ENCODE measurements around the gene OR2T3. TPM values are rescaled to one million over a fixed set of nuclear protein-coding genes. Genes with fewer than 3 reads are reported as not detected.
"Not testable (repeated sequence)": the region's sequence is repeated elsewhere in the genome, so short reads cannot be mapped to it uniquely, and the experiment has no call there.

The OR2T3 gene, protein sequence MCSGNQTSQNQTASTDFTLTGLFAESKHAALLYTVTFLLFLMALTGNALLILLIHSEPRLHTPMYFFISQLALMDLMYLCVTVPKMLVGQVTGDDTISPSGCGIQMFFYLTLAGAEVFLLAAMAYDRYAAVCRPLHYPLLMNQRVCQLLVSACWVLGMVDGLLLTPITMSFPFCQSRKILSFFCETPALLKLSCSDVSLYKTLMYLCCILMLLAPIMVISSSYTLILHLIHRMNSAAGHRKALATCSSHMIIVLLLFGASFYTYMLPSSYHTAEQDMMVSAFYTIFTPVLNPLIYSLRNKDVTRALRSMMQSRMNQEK
- polyA plus RNA-seq (2013, experiment 1 of 2; ENCODE audit: insufficient read length), result not detected
- not detected for polyA plus RNA-seq (2013, experiment 2 of 2; ENCODE audit: insufficient read length)

- not testable (repeated sequence) for DNase-seq
Observed at GRCh38 chr1:248473051-248473450, at the start of gene OR2T3. TSS of gene OR2T3 (plus strand) at chr1:248473351. CDS start at chr1:248473351, 0 bp downstream.

GRCh38 chr1:248427526-248428191 lies 45.5 kb upstream of the OR2T3 start:
- DNase-seq, result not testable (repeated sequence)

- DNase-seq, result not testable (repeated sequence)
Observed at GRCh38 chr1:248428192-248428533, 45.0 kb upstream of the OR2T3 start.

- DNase-seq, result not testable (repeated sequence)
Observed at GRCh38 chr1:248431683-248432082, 41.5 kb upstream of the OR2T3 start.

- not testable (repeated sequence) for DNase-seq
Observed at GRCh38 chr1:248432201-248432600, 41.0 kb upstream of the OR2T3 start.

GRCh38 chr1:248433811-248434415 lies 39.2 kb upstream of the OR2T3 start:
- DNase-seq, result not testable (repeated sequence)

DNA sequence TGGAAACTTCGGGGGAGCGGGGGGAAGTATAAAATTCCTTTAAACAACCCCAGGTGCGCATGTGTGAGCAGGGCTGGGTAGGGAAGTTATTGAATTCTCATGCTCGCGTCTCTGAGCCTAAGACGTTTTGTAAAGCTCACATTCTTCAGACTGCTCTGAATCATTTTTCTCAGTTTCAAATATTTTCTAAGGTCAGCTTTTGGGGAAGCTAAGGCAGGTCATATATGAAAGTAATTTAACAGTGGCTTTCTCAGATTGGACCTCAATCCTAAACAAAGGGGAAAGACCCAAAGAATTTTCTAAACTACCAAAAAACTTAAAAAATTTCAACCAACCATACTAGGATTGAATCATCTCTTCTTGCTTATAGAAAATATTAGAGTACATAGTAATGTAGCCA lies 38.2 kb upstream of the OR2T3 start:
- not testable (repeated sequence) for DNase-seq

DNA sequence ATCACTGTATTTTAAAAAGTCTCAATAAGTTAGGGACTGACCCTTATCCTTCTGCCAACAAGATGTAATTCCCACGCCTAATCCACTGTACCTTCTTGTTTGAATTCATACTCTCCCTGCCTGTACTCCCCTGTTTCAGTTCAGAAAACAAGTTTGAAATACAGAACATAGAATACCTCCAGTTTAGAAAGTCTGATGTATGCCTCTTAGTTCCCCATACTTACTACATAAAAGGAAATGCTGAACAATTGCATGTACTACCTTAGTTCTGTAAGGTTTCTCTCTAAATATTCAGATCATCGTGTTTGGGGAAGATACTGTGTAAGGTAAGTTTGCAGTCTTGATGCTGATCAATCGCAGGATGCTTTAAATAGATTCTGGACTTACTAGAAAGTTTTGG lies 36.8 kb upstream of the OR2T3 start:
- DNase-seq, result not testable (repeated sequence)

DNA sequence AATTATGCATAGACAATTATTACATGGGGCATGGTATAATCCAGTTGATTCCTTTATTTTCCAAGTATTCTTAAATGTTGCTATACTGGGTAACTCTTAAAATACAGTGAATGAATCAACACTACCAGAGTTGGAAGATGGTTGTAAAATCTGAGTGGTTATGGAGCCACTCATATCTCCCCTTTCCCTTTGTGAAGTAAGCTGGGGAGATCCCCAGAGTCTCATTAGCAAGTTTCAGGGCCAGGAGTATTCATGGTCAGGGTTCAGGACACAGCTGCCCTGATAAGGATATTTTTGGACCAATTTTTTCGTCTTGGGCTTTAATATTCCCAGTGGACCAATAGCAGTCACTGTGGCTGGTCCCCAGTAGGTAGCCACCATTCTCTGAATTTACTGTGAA lies 34.5 kb upstream of the OR2T3 start:
- DNase-seq, result not testable (repeated sequence)

DNA sequence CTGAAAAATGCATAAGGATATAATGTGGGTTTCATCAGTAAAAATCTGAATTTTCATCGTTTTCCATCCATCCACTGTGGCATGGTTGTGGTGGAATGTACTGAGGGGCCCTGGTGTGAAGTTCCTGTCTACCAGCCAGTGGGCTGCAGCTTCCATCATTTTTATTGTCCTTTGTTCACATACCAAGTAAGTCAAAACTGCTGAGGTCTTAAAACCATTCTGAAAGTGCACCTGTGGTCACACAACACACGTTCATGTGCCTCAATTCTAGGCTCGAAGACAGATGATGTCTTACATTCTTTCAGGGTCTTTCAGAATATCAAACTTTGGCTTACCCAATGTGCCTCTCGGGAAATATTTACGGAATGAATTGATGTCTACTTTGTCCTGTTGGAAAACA lies 33.9 kb upstream of the OR2T3 start:
- DNase-seq, result not testable (repeated sequence)

GRCh38 chr1:248442500-248443277 lies 30.5 kb upstream of the OR2T3 start:
- DNase-seq, result not testable (repeated sequence)

DNA sequence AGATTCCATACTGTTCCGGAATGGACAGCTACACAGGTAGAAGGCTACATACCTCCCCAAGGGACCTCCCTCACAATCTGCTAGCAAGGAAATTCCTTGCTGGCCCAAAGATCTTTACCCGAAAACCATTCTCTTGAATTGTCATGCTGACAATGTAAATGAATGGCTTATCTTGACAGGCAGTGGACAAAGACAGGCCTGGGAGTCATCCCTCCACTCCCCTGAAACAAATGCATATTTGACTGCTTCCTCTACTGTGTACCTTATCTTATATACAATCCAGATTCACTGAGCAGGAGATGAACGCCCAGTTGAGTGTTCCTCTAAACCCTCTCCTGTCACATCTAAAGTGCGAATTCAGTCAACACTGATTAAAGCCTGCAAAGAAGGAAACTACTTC lies 28.5 kb upstream of the OR2T3 start:
- not testable (repeated sequence) for DNase-seq

- not testable (repeated sequence) for DNase-seq
Observed at GRCh38 chr1:248445399-248445798, 27.8 kb upstream of the OR2T3 start, which contains the start of gene OR2T2. TSS of gene OR2T2 (plus strand) at chr1:248445637. CDS start at chr1:248452798, 7,161 bp downstream.

GRCh38 chr1:248448409-248449074 lies 24.6 kb upstream of the OR2T3 start:
- not testable (repeated sequence) for DNase-seq

DNA sequence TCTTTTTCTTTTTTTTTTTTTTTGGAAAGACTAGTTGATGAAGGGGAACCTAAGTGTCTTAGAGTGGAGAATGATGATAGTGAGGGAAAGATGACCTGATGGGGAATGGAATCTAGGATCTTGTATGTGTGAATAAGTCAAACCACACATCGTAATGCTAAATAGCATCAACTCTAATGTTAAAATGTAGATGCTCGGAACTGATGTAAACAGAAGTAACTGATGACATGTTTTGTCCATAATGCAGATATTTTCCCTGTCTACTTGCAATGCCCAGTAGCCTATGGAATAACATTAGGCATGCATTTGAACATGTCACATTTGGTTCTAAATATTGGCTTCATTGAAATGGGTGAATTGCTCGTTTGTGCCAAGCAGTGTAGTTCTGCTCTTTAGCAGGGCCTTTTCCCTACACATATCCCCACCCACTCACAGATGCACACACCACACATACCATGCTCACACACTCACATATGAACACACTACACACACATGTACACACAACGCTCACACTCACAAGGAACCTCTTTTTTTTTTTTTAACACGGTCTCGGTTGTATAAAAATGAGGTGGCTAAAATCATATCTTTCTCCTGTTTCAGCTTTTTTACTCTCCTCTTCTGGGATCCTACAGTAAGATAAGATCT lies 23.2 kb upstream of the OR2T3 start:
- DNase-seq, result not testable (repeated sequence)

- not testable (repeated sequence) for DNase-seq
Observed at GRCh38 chr1:248450466-248451145, 22.5 kb upstream of the OR2T3 start.

- not testable (repeated sequence) for DNase-seq
Observed at GRCh38 chr1:248453619-248454018, 19.5 kb upstream of the OR2T3 start.

- DNase-seq, result not testable (repeated sequence)
Observed at GRCh38 chr1:248455045-248455444, 18.1 kb upstream of the OR2T3 start.

DNA sequence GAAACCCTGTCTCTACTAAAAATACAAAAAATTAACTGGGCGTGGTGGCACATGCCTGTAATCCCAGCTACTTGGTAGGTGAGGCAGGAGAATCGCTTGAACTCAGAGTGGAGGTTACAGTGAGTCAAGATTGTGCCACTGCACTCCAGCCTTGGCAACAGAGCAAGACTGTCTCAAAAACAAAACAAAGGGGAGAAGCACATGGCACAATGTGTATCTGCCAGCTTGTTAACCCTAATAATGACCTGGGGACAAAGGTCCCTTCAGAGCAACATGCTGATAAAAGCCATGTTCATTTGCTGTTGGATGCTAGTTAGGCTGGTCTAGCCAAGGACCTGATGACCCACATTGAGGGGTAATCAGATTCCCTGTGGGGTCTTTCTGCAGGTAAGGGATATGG lies 16.5 kb upstream of the OR2T3 start:
- DNase-seq, result not testable (repeated sequence)

DNA sequence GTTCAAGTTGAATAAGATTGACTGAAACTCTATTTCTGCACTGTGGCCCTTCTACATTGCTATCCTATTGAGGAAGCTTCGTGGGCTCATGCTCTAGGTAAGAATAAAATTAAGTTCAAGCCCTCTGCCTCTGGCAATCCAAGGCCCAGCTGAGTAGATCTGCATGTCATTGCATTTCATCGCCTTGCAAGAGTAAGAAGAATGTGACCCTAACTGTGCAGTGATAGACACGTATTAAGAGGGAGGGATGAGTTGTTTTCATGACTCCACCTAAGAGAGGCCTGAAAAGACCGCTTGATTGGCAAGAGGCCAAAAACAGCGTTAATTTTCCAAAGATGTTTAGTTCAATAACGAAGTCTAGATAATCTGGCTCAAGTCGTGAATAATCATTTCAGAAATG lies 14.0 kb upstream of the OR2T3 start:
- DNase-seq, result not testable (repeated sequence)

GRCh38 chr1:248471154-248471553 lies 2.0 kb upstream of the OR2T3 start:
- DNase-seq, result no peak

Data from fibroblast of skin of abdomen (primary cell).